HTR-8/SVneo (cell line): ENCODE results near the gene ZDHHC14.
"Not testable (repeated sequence)": the region's sequence is repeated elsewhere in the genome, so short reads cannot be mapped to it uniquely, and the experiment has no call there.

Source experiments
- DNase-seq: peaks from one replicate; pipeline ENCODE4 v3.0.0; 2011; ENCODE audit warnings: low spot score, mixed read lengths; ENCODE audit not compliant: insufficient read length
- FAIRE-seq: peaks from 2 replicates; lab custom pipeline; 2011; peaks lifted over from hg19 to GRCh38; lab: Jason Lieb, UNC

ZDHHC14 gene

DNA sequence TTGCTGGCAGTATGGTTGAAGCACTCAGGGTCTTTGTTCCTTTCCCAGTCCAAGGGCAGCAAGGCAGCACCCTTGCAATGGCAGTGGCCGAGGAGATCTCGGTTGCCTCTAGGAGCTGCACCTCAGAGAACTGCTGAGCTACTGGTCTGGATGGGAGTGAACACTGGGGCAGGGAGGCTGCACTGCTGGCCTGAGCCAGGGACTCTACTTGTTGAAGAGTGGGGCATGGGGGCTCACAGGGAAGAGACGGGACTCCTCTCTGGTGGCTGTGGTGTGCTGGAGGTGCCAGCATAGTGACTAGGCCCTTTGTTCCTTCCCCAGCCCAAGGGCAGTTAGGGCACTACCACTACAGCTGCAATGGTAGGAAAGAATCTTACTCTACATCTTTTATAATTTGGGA is 203.0 kb downstream of the ZDHHC14 start:
- DNase-seq (no peak), FAIRE-seq (no peak)

DNA sequence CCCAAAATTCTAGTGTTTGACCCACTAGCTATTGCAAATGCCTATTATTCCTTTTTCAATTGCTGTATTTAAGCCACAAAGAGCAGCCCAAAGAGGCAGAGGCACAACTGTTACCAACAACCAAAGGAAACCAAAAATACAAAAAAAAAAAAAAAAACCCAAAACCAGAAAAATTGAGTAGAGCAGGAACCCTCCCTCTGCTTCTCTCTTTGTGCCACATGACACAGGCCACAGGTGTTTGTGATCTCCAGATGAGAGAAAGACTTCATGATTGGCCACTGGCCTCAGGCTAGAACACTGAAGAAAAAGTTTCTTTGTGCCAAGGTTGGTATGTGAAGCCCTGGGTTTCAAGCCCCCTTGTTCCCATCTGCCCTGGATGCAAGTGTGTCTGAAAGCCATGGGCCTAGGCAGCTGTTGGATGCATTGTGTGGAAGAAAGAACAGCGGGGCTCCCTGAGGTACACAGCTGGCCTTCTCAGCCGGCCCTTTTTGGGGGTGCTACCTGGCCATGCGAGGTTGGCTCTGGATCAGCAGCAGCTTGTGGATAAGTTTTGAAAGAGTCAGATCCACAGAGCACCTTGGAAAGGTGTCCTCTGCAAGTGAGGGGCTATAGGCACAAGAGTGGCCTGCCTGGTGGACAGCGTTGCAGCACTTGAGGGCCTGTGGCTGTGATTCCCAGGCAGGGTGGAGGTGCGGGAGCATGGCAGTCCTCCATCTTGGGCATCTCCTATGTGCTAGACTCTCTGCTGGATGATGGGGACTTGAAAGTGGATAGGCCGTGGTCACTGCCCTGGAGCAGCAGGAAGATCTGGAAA is 204.5 kb downstream of the ZDHHC14 start:
- FAIRE-seq, result no peak

GRCh38 chr6:157586088-157586414 is 205.1 kb downstream of the ZDHHC14 start:
- no peak for DNase-seq
- no peak for FAIRE-seq

More for the DNA sequence above, 204.5 kb downstream of the ZDHHC14 start:
- DNase-seq, result no peak

DNA sequence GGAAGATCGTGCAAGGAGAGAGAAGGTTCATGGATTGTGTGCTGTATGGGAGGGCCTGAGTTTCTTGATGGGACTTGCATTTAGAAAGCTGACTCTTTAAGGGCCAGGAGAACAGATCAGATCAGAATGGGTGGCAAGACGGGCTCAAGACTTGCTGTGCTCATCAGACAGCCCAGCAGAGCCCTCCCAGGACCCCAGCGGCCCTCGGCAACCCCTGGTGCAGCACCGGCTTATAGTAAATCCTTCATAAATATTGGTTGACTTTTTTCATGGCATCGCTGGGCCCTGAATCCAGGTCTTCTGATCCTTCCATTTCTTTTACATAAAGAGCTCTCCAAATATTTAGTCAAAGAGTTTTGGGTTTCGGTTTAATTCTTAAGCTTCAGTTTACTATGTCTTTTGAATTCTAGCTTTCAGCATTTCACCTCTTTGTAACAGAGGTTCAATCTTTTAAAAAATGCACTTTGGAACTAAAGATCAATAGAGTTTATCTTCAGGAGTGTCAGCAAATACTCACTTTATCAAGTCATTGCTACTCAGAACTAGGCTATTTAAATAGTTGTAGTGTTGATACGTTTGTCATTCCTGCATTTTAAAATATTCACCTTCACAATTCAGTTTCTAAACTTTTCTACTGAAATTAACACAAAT is 205.6 kb downstream of the ZDHHC14 start:
- FAIRE-seq (no peak), DNase-seq (no peak)

DNA sequence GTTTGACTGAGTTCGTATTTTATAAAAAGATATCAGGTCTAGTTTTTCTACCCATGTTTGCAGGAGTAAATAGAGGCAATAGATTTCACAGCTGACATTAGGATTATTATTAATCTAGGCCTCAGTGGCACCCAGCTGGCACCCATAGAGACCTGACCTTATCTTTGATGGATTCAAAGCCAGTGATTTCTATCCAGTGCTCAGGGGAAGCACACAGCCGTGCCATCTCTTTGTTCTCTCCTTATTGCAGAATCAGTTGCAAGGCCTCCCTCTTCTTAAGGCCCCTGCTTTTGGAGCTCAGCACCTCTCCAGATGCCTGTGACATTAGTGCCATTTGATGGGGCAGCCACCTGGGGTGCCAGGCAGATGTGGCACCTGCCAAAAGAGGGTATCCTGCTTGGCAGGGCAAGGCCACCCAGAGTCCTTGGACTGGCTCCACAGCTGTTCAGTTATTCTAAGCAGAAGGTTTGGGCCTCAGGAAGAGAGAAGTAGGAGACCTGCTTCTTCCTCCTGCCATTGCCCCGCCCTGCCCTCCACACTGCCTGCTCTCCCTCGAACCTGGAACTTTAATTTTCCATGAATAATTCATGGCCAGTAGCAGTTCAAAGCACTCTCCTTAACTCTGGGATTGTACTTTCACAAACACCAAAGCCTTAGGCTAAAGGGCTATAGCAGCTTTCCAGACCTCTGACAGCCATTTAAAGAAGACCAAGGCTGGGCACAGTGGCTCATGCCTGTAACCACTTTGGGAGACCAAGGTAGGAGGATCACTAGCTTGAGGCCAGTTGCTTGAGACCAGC is 206.3 kb downstream of the ZDHHC14 start:
- no peak for FAIRE-seq

GRCh38 chr6:157590654-157591053 is 209.7 kb downstream of the ZDHHC14 start:
- FAIRE-seq, DNase-seq: not testable (repeated sequence)

More for the DNA sequence above, 206.3 kb downstream of the ZDHHC14 start:
- DNase-seq, result no peak

DNA sequence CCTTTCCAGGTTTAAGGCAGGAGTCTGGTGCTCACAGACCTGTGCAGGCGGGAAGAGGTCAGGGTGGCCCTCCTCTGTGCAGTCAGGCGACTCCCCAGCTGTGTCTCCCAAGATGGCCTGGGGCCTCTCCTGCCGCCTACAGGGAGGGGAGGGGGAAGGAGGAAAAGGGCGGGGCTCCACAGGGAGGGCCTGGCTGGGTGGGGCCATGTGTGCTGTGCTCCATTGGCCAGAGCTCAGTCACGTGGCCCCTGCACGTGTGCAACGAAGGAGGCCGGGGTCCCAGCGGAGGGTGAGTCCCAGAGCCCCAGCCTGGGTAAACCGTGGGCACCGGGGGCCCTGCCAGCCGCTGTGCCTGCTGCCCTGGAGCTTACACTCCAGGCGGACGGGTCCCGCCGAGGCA is 211.6 kb downstream of the ZDHHC14 start:
- DNase-seq (no peak), FAIRE-seq (no peak)

GRCh38 chr6:157592980-157593379 is 212.0 kb downstream of the ZDHHC14 start:
- FAIRE-seq (no peak), DNase-seq (no peak)

DNA sequence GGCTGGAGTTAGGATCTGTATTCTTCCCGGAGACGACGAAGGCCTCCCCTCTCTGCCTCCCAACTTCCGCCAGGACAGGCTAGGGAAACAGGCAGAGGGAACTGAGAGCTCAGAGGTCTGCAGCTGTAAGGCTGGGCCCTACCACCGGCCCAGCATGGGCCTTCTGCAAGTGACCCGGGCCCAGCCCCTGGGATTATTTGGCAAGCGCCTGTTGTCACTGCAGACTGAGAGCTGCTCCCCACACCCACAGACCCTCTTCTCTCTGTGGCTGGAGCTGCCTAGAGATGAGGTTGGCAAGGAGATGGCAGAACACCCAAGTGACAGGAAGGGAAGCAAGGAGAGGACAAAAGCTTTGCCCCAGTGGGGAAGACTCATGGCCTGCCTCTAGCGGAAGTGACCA is 212.6 kb downstream of the ZDHHC14 start:
- DNase-seq (no peak), FAIRE-seq (no peak)

- DNase-seq, result no peak
- no peak for FAIRE-seq
Measured at GRCh38 chr6:157594292-157594691, 213.3 kb downstream of the ZDHHC14 start.

DNA sequence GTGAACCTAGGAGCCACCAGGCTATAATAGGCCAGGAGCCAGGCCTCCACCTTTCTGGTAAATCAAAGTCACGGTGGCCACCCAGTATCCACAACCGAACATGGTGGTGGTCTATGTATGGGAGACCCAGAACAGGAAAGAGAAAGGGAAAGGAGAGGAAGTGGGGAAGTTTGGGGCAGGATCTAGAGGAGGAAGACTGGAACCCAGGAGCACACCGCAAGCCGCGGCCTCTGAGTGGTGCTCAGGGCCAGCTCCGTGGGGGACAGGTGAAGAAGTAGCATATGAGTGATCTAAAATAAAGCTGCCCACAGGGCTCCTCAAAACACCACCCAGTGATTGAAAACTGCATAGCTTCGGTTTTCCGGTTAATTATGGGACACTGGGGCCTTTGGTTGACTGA is 214.8 kb downstream of the ZDHHC14 start:
- FAIRE-seq, result no peak
- no peak for DNase-seq

DNA sequence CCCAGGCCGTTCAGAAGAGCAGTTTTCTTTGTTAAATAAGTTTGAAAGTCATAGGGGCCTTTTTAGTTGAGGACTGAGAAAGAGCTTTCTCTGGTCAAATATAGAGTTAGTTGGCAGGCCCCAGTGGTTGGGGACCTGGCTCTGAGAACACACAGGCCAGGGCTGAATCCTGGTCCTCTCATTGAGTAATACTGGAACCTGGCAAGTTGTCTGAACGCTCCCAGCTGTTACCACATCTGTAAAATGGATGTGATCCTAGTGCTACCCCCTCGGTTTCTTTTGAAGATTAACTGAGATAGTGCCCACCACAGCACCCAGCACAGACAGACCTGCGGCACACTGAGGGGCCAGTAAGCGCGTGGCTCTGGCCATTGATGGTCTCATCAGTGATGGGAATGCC is 215.5 kb downstream of the ZDHHC14 start:
- no peak for FAIRE-seq
- DNase-seq, result no peak

DNA sequence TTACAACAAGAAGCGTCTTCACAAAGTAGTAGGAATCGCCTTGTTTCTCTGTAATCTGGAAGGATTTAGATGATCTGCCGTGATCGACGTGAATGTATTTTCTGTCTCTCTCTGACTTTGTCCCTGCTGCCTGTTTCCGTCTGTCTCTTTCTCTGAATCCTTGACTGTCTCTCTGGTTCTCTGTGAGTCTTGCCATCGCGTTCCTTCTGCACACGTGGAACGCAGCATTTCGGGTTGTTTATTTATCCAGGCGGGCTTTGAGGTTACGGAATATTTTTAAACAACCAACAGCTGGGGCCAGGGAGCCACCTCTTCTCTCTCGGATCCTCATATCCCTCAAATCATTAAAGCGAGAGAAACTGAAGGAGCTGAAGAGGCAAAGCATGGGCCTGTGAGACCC is 215.9 kb downstream of the ZDHHC14 start:
- no peak for DNase-seq

GRCh38 chr6:157597461-157598312 is 216.7 kb downstream of the ZDHHC14 start:
- DNase-seq (peak; percentile 45), FAIRE-seq (no peak)

More for the DNA sequence above, 215.9 kb downstream of the ZDHHC14 start:
- FAIRE-seq, result no peak

DNA sequence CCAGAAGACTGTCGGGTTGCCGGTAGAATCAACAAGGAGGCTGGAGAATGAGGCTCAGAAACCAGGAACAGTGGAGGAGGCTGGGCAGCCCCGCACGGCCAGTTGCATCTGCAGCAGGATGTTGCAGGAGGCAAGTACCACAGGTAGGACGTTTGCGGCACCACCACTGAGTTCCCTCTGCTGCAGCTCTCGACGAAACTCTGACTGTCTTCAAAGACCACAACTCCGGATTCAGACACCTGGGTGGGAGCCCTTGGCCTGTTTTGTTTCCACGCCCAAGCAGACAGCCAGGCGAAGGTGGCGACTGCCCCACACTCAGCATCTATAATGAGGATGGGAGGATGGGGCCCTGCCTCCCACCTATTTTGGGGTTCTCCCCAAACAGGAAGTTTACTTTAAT is 218.2 kb downstream of the ZDHHC14 start:
- FAIRE-seq, result no peak
- DNase-seq, result no peak

- FAIRE-seq (no peak), DNase-seq (no peak)
Measured at GRCh38 chr6:157600807-157601206, 219.8 kb downstream of the ZDHHC14 start.

GRCh38 chr6:157602521-157603295 is 221.7 kb downstream of the ZDHHC14 start:
- FAIRE-seq (no peak), DNase-seq (no peak)

DNA sequence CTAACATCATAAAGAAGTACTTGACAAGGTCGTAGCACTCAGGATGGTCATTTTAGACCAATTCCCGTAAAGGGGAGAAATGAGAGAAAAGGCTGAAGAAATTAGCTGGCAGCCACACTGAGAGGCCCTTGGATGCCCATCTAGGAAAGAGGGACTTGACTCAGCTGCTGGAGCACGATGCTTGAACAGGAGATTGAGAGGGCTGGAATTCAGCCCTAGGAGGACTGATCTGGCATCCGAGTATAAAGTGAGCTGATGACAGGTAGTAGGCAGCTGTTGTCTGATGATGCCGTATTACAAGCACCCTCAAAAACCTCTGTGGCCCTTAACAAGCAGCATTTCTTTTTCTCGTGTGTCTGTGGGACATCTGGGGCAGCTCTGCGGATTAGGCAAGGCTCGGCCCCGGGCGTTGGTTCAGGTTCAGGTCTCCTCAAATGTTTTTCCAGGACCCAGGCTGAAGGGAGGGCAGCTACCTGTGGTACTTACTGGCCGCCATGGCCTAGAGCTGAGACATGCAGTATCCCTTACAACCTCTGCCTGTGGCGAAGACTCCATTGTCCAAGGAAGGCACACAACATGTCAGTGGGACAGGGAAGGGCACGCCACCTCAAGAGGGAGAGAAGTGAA is 222.4 kb downstream of the ZDHHC14 start:
- no peak for FAIRE-seq
- DNase-seq, result no peak

DNA sequence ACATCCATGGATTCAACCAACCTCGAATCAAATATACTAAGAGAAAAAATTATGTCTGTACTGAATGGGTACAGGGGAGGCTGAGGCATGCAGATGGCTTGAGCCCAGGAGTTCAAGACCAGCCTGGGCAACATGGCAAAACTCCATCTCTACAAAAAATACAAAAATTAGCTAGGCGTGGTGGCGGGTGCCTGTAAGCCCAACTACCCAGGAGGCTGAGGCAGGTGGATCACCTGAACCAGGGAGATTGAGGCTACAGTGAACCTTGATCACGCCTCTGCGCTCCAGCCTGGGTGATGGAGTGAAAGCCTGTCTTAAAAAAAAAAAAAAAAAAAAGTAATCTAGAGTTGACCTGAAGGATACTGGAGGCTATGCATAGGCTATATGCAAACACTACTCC is 223.0 kb downstream of the ZDHHC14 start:
- DNase-seq, result no peak
- no peak for FAIRE-seq
